CD4-positive, alpha-beta T cell treated with Interferon alpha-2 for 1 hour (primary cell): ENCODE data around the gene PRSS53.
A peak's percentile ranks its signal among the peaks of the same experiment; 100 is the strongest.

Source experiments
- DNase-seq, 2 donors: peaks; one replicate each; pipeline ENCODE4 v3.0.0-alpha.2; 2020 to 2022

PRSS53 gene

GRCh38 chr16:31077592-31078396 lies 10.9 kb downstream of the PRSS53 start:
- no peak for DNase-seq

DNA sequence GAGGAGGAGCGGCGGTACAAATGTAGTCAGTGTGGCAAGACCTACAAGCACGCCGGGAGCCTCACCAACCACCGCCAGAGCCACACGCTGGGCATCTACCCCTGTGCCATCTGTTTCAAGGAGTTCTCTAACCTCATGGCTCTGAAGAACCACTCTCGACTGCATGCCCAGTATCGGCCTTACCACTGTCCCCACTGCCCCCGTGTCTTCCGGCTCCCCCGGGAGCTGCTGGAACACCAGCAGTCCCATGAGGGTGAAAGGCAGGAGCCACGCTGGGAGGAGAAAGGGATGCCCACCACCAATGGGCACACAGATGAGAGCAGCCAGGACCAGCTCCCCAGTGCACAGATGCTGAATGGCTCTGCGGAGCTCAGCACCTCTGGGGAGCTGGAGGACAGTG lies 11.7 kb downstream of the PRSS53 start:
- no peak for DNase-seq

DNA sequence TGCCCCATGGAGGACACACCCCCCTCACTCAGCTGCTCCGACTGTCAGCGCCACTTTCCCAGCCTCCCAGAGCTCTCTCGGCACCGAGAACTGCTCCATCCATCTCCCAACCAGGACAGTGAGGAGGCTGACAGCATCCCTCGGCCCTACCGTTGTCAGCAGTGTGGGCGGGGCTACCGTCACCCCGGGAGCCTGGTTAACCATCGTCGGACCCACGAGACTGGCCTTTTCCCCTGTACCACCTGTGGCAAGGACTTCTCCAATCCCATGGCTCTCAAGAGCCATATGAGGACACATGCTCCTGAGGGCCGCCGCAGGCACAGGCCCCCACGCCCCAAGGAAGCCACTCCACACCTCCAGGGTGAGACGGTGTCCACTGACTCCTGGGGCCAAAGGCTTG lies 12.4 kb downstream of the PRSS53 start:
- DNase-seq, result no peak

DNA sequence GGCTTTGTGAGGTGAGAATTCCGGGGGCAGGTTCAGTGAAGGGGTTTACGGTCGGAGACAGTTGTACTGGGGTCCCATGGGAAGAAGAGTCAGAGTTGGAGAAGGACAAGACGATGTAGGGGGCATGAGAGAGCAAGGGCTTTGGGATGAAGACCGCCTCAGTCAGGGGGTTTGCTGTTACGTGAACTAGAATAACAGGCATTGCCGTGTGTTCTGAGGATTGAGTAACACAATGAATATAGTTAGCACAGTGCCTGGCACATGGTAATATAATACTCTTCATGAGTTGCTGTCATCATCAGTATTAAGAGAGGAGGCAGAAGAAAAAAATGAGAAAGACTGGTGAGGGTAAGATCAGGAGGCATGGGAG lies 13.9 kb downstream of the PRSS53 start:
- DNase-seq, result no peak

- DNase-seq, result peak; percentile 98 to 99
Measured at GRCh38 chr16:31073970-31074813, 14.6 kb downstream of the PRSS53 start, which contains the start of the genes ZNF646 and ZNF668. Gene ZNF646 (plus strand): TSS chr16:31074422. CDS start chr16:31076325, 1,903 bp downstream. Gene ZNF668 (minus strand): TSS chr16:31074240. CDS start chr16:31064459, 9,781 bp downstream.

DNA sequence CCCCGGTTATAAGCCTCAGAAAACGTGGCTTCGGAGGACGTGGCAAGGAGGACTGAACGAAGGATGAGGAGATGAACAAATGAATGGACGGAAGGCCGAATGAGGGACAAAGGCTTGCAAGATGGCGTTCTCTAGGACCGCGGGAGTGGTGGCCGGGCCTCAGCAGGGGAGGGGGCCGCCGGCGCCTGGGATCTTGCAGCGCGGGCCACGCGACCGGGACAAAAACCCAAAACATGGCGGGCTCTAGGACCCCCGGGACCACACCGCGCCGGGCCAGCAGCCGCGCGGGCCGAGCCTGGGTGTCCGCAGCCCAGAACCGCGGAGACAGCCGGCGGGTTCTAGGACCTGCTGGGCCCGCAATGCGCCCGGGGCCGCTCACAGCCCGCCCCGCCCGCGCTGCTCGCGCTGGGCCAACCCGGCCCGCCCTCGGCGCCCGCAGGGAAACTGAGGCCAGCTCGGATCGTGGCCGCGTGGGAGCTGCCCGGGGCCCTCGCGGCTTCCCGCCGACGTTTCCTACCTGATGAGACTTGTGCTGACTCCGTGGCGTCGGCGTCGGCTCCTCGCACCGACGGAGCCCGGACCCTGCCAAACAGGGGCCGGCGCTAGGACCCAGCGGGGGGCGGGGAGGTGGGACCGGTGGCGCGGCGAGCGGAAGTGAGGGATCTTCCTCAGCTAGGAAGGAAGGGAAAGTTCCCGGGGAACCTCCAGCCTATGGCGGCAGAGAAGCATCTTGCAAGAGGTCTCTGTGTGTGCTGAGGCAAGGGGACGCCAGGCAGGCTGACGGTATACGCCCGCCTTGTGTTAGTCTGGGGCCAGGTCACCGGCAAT lies 15.4 kb downstream of the PRSS53 start:
- peak; percentile 77 to 88 for DNase-seq

GRCh38 chr16:31072540-31073141 lies 16.1 kb downstream of the PRSS53 start:
- peak in 1 of 2 donors; percentile 34 for DNase-seq

DNA sequence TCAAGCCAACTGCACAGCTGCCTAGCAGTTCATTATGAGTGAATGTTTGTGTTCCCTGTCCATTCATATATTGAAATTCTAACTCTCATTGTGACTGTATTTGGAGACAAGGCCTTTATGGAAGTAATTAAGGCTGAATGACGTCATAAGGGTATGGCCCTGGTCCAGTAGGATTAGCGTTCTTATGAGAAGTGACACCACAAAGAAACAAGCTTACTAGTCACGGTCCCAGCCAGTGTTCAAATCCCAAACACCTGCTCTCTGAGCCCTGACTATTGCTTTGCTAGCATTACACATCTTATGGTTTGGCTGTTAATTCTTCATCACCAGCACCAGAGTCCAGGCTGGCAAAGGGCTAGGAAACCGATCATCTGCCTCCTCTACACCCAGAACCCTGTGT lies 16.9 kb downstream of the PRSS53 start:
- DNase-seq, result no peak

GRCh38 chr16:31067342-31067741 lies 21.4 kb downstream of the PRSS53 start:
- no peak for DNase-seq

- DNase-seq, result no peak
Measured at GRCh38 chr16:31064882-31065461, 23.8 kb downstream of the PRSS53 start.

GRCh38 chr16:31063843-31064611 lies 24.7 kb downstream of the PRSS53 start:
- peak in 1 of 2 donors; percentile 34 for DNase-seq

DNA sequence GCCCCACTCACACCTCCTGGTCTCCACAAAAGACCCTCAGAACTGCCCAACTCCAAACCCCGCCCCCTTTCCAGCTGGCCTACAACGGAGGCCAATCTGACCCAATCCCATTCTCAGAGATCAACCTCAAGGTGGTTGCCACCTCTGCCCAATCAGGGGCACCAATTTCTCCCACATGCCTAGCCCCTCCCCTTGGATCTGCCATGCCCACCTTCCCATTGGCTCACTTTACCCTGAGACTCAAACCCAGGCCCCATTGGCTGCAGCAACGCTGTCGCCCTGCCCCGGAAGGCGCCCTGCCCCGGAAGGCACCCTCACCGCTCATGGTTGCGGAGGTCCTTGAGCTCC lies 25.3 kb downstream of the PRSS53 start:
- DNase-seq, result peak in 1 of 2 donors; percentile 4

- DNase-seq, result no peak
Measured at GRCh38 chr16:31061813-31062440, 26.8 kb downstream of the PRSS53 start.

DNA sequence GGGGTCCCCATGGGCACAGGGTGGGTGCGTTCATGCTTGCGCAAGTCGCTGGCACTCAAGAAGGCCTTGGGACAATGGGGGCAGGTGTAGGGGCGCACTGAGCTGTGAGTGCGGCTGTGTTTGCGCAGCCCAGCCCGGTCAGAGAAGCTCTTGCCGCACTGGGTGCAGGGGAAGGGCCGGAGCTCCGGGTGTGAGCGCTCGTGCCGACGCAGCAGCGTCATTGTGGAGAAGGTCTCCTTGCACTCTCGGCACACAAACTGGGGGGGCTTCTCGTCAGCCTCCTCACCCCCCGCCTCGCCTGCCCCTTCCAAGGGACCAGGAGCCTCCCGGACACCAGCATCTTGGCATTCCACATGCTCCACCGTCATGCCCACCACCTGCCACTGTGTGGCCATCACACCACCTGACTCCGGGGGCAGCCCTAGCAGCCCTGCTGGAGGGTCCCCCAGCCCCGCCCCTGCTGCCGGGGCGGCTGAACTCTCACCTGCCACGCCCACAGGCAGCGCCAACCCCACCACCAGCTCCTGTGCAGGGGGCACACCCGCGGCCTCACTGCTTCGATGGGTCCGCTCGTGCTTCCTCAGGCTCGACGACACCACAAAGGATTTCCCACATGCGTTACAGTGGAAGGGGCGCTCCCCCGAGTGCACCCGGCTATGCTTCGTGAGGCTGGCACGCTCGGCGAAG lies 27.5 kb downstream of the PRSS53 start:
- no peak for DNase-seq

DNA sequence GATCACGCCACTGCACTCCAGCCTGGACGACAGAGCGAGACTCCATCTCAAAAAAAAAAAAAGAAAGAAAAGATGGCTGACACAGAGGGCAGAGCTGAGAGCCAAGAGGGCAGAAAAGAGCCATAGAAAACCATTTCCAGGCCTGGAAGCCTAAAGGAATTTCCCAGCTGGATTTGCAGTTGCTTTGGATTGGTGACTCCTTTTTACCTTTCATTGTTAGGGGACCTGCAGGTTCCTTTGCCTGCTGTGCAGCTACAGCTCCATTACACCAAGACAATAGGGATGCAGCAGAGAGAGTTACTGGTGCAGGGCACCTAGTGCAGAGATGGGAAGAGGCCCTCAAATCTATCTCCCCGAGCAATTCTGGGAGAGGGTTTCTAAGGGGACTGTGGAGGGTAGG lies 33.1 kb downstream of the PRSS53 start:
- no peak for DNase-seq

GRCh38 chr16:31052114-31052513 lies 36.6 kb downstream of the PRSS53 start:
- no peak for DNase-seq

GRCh38 chr16:31050280-31051030 lies 38.3 kb downstream of the PRSS53 start:
- DNase-seq, result no peak

- DNase-seq, result no peak
Measured at GRCh38 chr16:31043898-31044481, 44.8 kb downstream of the PRSS53 start.

GRCh38 chr16:31043352-31043751 lies 45.4 kb downstream of the PRSS53 start:
- no peak for DNase-seq
